ENCODE measurements around the gene ACOXL. TPM values are rescaled to one million over a fixed set of nuclear protein-coding genes. Genes with fewer than 3 reads are reported as not detected.
A peak's percentile ranks its signal among the peaks of the same experiment; 100 is the strongest.
"Not testable (repeated sequence)": the region's sequence is repeated elsewhere in the genome, so short reads cannot be mapped to it uniquely, and the experiment has no call there.

ACOXL gene
- total RNA-seq, 1 donor from 2014 or later: not detected

- no peak for DNase-seq
These were observed 309.9 kb downstream of the ACOXL start for GRCh38 chr2:111042261-111042660.

- no peak for DNase-seq
These were observed 310.7 kb downstream of the ACOXL start for GRCh38 chr2:111042772-111043771.

DNA sequence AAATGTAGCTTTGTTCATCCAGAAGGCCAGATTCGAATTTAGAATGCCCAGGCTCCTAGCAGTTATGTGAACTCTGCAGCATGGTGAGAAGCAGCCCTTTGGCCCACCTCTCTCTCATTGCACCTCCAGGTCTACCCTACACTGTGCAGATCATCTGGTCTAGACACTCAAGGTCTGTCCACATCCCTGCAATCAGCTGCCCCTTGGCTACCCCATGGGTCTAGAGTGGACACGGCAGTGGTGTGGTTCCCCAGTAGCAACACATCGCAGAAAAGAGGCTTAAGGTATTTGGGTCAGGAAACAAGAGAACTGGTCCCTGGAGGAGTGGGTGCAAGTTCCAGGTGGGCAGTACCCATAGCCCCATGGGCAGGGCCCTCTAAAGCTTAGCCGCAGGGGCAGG, 311.7 kb downstream of the ACOXL start:
- DNase-seq: no peak

GRCh38 chr2:111045236-111045635, 312.9 kb downstream of the ACOXL start:
- not testable (repeated sequence) for DNase-seq

- no peak for DNase-seq
These were observed 313.5 kb downstream of the ACOXL start for GRCh38 chr2:111045771-111046444.

DNA sequence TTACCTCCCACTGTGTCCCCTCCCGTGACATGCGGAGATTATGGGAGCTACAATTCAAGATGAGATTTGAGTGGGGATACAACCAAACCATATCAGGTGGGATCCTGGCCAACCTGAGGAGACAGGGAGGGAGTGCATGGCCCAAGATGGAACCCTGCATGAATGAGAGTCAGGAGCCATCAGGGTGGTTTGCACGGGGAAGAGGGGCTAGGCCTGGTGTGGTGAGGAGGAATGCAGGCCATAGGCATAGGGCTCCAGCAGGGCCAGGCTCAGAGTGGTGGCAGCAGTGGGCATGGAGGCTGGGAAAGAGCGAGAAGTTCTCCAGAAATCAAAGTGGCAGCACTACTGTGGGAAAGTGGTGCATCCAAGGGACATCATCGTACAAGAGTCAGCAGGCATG, 314.3 kb downstream of the ACOXL start:
- DNase-seq: no peak

GRCh38 chr2:111048856-111049768, 316.7 kb downstream of the ACOXL start:
- no peak for DNase-seq

GRCh38 chr2:111049792-111050640, 317.6 kb downstream of the ACOXL start:
- peak; percentile 56 for DNase-seq

GRCh38 chr2:111050701-111051376, 318.5 kb downstream of the ACOXL start:
- no peak for DNase-seq

DNA sequence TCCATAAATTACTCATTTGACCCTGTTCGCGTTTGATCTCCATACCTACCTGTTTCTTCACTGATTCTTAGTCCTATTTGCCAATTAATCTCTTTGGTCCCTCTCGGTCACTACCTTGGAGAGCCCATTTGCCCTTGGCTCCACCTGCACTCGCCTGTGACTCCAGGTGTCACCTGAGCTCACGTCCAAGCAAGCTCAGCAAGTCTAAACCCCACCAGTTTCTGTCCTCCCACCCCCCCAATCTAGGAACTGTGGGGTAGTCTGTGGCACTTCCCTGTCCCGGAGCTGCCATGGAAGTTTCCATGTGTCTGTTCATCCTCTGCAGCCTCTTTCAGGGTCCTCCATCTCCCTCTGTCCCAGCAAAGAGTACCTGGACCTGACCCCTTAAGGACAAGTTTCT, 320.2 kb downstream of the ACOXL start:
- no peak for DNase-seq

- no peak for DNase-seq
These were observed 320.9 kb downstream of the ACOXL start for GRCh38 chr2:111053266-111053665.

GRCh38 chr2:111053825-111054515, 321.6 kb downstream of the ACOXL start:
- DNase-seq: no peak

- no peak for DNase-seq
These were observed 322.7 kb downstream of the ACOXL start for GRCh38 chr2:111054791-111055691.

DNA sequence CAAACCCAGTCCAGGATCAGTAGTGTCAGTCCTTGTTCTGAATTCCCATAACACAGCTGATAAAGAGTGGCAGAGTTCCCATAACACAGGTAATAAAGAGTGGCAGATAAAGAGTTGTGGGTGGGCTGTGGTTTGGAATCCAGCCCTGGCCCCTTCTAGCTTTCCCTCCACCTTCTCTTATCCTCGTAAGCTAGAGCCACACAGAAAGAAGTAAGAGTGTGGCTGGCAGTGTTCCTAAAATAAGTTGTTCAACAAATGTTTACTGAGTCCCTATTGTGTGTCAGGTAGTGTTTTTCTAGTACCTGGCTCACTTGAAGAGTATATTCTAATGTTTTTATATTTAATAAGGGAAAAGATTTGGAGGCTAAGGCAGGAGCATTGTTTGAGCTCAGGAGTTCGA, 323.4 kb downstream of the ACOXL start:
- DNase-seq: no peak

GRCh38 chr2:111057045-111057444, 324.7 kb downstream of the ACOXL start:
- no peak for DNase-seq

- DNase-seq: no peak
These were observed 325.3 kb downstream of the ACOXL start for GRCh38 chr2:111057721-111058120.

- no peak for DNase-seq
These were observed 325.9 kb downstream of the ACOXL start for GRCh38 chr2:111058264-111058663.

- DNase-seq: no peak
These were observed 328.8 kb downstream of the ACOXL start for GRCh38 chr2:111061191-111061590.

- DNase-seq: no peak
These were observed 330.0 kb downstream of the ACOXL start for GRCh38 chr2:111062417-111062816.

Measured in tongue (tissue), 2 donors.